ENCODE measurements around the gene NKD2.

- TF ChIP-seq CTCF (IDR thresholded peaks at IDR 0.05): no peak
- no peak for TF ChIP-seq SIN3A (IDR thresholded peaks at IDR 0.05; ENCODE audit: borderline replicate concordance, insufficient read depth, low read depth, low read length)
- no peak for TF ChIP-seq REST (IDR thresholded peaks at IDR 0.05; ENCODE audit: insufficient read depth in 1 of 2, low read depth in 2 of 2, low read length in 1 of 2)
These were observed 43.5 kb downstream of the NKD2 start for GRCh38 chr5:1052076-1052475.

All from Panc1 (cell line).